HK-2 (cell line): Measurements from ENCODE around the gene GRN.
"Not testable (repeated sequence)": the region's sequence is repeated elsewhere in the genome, so short reads cannot be mapped to it uniquely, and the experiment has no call there.

Source experiments
- DNase-seq: peaks from one replicate; pipeline ENCODE4 v3.0.0-alpha.2; 2018; ENCODE audit not compliant: unreplicated experiment

The GRN gene

GRCh38 chr17:44361292-44362260 lies 16.5 kb downstream of the GRN start:
- no peak for DNase-seq

- DNase-seq, result no peak
These were observed 17.4 kb downstream of the GRN start for GRCh38 chr17:44362459-44362948.

GRCh38 chr17:44362949-44363612 lies 18.0 kb downstream of the GRN start:
- peak; percentile 37 for DNase-seq

- DNase-seq, result peak; percentile 67
These were observed 18.6 kb downstream of the GRN start, which contains the start of gene FAM171A2 for GRCh38 chr17:44363613-44364159. Gene FAM171A2, minus strand, starts transcription at chr17:44363853. Its CDS starts 139 bp downstream, at chr17:44363714.

- DNase-seq, result not testable (repeated sequence)
These were observed 19.9 kb downstream of the GRN start for GRCh38 chr17:44365051-44365450.

- no peak for DNase-seq
These were observed 22.3 kb downstream of the GRN start for GRCh38 chr17:44367231-44367979.

- DNase-seq, result not testable (repeated sequence)
These were observed 23.5 kb downstream of the GRN start for GRCh38 chr17:44368391-44369243.

- not testable (repeated sequence) for DNase-seq
These were observed 24.4 kb downstream of the GRN start for GRCh38 chr17:44369414-44370023.

- DNase-seq, result no peak
These were observed 26.9 kb downstream of the GRN start for GRCh38 chr17:44372036-44372435.

GRCh38 chr17:44374306-44375195 lies 29.4 kb downstream of the GRN start:
- DNase-seq, result no peak

- no peak for DNase-seq
These were observed 30.3 kb downstream of the GRN start for GRCh38 chr17:44375196-44376017.

DNA sequence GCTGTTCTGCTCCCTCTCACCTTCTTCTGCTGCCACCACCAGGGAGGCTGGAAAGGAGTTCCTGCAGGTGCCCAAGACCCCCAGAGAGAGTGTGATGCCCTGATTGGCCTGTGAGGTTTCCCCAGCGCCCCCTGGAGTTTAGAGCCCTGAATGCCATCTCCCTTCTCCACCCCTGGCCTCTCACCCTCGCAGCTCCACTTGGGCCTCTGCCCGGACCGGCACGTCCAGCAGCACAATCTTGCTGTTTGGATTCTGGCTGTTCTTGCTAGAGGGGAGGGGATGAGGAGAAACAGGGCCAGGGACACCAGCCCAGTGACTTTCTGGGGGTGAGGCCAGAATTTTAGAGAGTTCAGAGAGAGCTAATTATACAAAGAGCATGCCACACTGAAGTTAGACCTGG lies 31.0 kb downstream of the GRN start:
- no peak for DNase-seq

- no peak for DNase-seq
These were observed 31.7 kb downstream of the GRN start for GRCh38 chr17:44376779-44377178.

DNA sequence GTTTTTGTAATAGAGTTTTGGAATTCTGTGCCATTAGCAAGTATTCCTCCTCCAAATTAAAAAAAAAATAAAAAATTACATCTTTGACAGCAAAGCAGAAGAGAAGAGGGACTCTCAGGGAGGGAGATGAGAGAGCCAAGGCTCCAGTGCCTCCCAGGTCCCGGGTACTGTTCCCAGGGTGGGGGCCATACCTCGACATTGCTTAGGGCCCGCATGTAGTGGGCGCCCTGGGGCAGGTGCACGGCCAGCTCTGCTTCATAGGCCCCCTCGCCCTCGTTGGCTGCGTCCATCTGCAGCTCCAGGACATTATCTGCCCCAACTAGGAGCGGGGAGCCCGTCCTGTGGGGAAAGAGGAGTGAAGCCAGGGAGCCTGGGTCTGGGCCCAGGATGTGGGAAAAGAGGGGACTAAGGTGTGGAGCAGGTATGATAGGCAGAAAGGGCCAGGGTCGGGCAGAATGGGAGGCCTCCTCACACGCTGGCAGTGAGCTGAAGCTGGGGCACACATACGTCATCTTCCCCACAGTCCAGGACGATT lies 33.1 kb downstream of the GRN start:
- DNase-seq, result no peak

DNA sequence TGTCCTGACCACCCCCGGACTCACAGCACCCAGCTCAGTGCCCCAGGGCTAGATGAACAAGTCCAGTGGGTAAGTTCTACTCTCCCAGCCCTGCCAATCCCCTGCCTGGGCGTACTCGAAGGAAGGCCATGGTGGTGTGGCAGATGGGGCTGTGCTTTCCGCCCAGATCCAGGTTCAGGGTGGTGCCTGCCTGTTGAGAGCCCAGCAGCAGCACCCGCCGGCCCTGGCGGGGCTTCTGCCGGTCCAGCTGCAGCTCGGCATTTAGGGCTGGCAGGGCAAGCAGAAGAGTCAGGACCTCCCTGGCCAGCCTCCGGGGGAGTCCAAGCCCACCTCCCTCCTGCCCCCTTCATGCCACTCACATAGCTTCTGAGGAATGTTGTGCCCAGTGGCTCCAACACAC lies 34.8 kb downstream of the GRN start:
- DNase-seq, result no peak

DNA sequence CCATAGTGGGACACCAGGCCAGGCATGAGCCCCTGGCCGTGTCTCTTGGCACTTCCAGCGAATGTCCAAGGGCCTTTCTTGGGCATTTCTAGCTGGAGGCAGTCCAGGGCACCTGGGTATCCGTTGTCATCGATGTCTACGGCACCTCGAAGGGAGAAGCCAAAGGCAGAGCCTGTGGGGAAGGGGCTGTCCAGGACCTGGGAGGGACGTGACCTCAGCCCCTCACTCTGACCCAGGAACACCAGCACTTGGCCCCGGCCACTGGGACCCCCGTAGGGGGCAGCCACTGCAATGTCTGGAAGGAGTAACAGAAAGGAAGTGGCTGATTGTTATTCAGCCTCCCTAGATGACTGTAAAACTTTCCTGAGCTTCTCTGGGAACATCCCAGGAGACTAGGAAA lies 35.7 kb downstream of the GRN start:
- no peak for DNase-seq

- DNase-seq, result no peak
These were observed 36.8 kb downstream of the GRN start for GRCh38 chr17:44381810-44382305.

DNA sequence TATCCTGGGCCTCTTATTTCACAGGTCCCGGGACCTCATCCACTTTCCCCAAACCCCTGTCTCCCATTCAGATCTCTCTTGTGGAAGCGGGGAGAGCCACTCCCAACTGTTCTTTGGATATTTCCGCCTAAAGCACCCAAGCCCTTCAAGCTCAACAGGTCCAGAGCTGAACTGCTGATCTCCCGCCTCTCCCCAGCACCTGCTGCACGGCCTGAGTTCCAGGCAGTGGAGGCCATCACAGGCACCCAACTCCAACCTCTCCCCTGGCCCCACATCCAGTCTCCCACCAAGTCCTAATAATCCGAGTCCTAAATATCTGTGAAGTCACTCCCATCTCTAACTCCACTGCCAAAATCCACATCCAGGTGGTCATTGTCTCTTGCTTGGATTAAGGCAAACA lies 37.8 kb downstream of the GRN start:
- DNase-seq, result no peak
